ENCODE measurements around the gene DGKD. TPM values are rescaled to one million over a fixed set of nuclear protein-coding genes. Genes with fewer than 3 reads are reported as not detected.

Gene DGKD
- total and polyA plus RNA-seq, 10 of the 15 experiments (the other 5 are each of a cell fraction or from before 2014, with no cell fraction given), result 2.7 to 81.9 (median 27.0) TPM

DNA sequence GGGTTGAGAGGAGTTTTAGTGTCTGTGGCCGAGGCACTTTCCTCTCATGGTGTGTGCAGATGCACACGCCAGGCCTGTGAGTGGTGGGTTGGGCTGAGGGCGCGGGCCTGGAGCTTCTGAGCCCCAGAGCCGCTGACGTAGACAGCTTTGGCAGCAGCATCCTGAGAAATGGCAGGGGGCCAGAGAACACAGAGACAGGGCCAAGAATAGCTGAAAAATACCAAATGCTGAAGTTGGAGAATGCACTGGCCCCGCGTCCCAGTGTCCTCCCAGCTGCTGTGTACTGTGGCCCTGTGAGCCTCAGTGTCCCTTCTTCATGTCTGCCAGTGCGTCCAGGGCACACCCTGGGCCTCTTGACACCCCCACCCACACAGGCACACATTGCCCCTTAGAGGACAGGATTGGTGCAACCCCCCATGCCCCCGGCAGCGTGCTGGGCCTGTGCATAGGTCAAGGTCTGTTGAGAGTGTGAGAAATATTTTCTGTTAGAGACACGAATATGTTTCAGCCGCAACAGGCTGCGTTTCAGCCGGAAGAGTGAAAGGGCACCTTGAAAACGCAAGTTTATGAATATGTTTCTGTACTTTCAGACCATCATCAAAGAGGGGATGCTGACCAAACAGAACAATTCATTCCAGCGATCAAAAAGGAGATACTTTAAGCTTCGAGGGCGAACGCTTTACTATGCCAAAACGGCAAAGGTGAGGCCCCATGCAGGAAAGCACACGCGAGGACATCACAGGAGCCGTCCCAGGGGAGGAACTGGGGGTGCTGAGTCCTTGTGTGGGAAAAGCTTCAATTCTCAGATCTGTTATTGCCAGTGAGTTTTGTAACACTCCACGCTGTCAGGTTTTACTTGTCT, 33.6 kb downstream of the DGKD start (continued):
- TF ChIP-seq, protein P1, sequence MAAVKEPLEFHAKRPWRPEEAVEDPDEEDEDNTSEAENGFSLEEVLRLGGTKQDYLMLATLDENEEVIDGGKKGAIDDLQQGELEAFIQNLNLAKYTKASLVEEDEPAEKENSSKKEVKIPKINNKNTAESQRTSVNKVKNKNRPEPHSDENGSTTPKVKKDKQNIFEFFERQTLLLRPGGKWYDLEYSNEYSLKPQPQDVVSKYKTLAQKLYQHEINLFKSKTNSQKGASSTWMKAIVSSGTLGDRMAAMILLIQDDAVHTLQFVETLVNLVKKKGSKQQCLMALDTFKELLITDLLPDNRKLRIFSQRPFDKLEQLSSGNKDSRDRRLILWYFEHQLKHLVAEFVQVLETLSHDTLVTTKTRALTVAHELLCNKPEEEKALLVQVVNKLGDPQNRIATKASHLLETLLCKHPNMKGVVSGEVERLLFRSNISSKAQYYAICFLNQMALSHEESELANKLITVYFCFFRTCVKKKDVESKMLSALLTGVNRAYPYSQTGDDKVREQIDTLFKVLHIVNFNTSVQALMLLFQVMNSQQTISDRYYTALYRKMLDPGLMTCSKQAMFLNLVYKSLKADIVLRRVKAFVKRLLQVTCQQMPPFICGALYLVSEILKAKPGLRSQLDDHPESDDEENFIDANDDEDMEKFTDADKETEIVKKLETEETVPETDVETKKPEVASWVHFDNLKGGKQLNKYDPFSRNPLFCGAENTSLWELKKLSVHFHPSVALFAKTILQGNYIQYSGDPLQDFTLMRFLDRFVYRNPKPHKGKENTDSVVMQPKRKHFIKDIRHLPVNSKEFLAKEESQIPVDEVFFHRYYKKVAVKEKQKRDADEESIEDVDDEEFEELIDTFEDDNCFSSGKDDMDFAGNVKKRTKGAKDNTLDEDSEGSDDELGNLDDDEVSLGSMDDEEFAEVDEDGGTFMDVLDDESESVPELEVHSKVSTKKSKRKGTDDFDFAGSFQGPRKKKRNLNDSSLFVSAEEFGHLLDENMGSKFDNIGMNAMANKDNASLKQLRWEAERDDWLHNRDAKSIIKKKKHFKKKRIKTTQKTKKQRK (IDR thresholded peaks at IDR 0.05; ENCODE audit: low read depth, low read length), result no peak
- no peak for TF ChIP-seq MEF2A (IDR thresholded peaks at IDR 0.05; ENCODE audit: insufficient read depth, low read depth, low read length)
- TF ChIP-seq, protein P2, sequence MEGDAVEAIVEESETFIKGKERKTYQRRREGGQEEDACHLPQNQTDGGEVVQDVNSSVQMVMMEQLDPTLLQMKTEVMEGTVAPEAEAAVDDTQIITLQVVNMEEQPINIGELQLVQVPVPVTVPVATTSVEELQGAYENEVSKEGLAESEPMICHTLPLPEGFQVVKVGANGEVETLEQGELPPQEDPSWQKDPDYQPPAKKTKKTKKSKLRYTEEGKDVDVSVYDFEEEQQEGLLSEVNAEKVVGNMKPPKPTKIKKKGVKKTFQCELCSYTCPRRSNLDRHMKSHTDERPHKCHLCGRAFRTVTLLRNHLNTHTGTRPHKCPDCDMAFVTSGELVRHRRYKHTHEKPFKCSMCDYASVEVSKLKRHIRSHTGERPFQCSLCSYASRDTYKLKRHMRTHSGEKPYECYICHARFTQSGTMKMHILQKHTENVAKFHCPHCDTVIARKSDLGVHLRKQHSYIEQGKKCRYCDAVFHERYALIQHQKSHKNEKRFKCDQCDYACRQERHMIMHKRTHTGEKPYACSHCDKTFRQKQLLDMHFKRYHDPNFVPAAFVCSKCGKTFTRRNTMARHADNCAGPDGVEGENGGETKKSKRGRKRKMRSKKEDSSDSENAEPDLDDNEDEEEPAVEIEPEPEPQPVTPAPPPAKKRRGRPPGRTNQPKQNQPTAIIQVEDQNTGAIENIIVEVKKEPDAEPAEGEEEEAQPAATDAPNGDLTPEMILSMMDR (IDR thresholded peaks at IDR 0.05 in 2 of 3, conservative IDR thresholded peaks at IDR 0.05 in 1 of 3; ENCODE audit: control insufficient read depth in 2 of 3, extremely low read depth in 1 of 3, insufficient read depth in 1 of 3, low read depth in 3 of 3, low read length in 3 of 3), result no peak
- no peak for TF ChIP-seq ZNF687 (IDR thresholded peaks at IDR 0.05)
- no peak for TF ChIP-seq NR2C1 (IDR thresholded peaks at IDR 0.05)
- TF ChIP-seq POLR2AphosphoS5 (IDR thresholded peaks at IDR 0.05; ENCODE audit: low read length), result no peak
- TF ChIP-seq STAT1 (conservative IDR thresholded peaks at IDR 0.05), result no peak
